ENCODE data around the gene CEMP1.

DNA sequence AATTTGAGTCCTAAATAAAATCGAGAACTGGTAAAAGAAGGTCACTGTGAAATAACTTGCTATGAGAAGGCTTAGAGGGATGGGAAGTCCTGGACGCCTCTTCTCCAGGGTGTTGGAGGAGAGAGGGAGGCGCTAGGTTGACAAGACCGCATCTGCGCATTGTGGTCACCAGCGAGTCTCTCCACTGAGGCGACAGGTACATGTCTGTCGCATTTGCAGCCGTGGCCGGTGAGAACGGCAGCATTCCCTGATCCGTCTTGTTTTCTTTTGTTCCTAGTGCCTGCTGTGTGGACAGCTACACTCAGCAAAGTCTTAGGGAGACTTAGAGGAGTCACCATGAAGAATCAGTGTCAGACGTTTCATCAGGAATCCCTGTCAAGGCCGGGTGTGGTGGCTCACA is 25.5 kb downstream of the CEMP1 start:
- TF ChIP-seq CTCF (IDR thresholded peaks at IDR 0.05), result no peak
- no peak for TF ChIP-seq POLR2AphosphoS5 (IDR thresholded peaks at IDR 0.05)
